ENCODE measurements around the gene MXD1. TPM values are rescaled to one million over a fixed set of nuclear protein-coding genes. Genes with fewer than 3 reads are reported as not detected.

The MXD1 gene
- polyA plus RNA-seq, 1 of the 3 experiments (the other 2 are of a cell fraction): 2.3 TPM

DNA sequence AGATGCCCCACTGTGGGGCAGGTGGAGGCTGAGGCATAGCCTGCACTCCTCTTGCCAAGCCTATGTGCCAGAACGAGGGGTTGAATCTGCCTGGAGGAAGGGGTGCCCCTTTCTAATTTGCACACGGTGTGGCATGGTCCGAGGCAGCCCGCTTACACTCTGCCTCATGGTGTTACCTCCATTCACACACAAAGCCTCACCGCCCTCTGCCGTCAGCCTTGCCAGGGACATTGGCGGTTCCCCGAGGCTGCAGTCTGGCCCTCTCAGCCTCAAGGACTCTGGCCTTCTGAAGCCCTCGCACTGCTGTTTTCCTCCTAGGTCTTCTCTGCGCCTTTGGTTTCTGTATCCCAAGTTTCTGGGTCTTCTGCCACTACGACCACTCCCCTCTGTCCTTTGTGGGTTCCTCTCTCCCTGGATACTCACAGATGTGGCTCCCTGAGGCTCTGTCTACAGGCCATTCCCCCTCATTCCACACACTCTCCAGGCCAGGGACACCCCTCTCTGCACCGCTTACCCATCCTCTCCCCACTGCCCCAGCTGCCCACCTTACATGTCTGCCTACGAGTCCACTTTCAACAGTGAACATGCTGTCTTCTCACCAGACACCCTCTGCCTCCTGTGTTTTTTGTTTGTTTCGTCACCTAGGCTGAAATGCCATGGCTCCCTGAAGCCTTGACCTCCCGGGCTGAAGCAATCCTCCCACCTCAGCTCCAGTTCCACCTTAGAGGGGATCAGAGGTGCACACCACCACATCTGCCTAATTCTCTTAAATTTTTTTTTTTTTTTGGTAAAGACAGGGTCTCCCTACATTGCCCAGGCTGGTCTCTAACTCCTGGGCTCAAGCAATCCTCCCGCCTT, 54.4 kb downstream of the MXD1 start (continued):
- TF ChIP-seq RCOR1 (IDR thresholded peaks at IDR 0.05; ENCODE audit: low read length) (no peak), ELF1 (IDR thresholded peaks at IDR 0.05) (no peak), CHD2 (IDR thresholded peaks at IDR 0.05; ENCODE audit: low read length, partially characterized antibody) (no peak), TAF1 (IDR thresholded peaks at IDR 0.05; ENCODE audit: borderline replicate concordance, low read depth, low read length) (no peak)

DNA sequence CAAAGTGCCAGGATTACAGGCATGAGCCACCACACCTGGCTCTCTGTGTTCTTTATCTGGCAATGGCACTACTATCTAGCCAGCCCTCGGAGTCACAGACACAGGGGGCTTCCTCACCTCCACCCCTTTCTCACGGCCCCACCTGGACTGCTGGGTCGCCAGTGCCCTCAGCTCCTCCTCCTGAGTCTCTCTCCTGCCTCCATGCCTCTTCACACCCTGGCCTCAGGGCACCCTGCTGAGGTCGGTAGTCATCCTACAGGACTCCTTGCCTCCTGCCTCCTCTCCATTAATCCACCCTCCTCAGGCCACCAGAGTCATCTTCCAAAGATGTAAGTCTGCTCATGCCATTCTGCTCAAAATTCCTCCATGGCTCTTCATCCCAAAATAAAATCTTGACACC, 55.1 kb downstream of the MXD1 start:
- Histone ChIP-seq H3K9ac (no peak overlapping the region), H3K4me2 (no peak overlapping the region), H4K20me1 (ENCODE audit: insufficient read depth) (no peaks in the 10 kb centered on the region), H3K4me1 (ENCODE audit: control insufficient read depth in 1 of 2, insufficient read depth in 2 of 2, low read depth in 1 of 2, low read length in 1 of 2) (no peaks in the 10 kb centered on the region), H3K9me3 (no peaks in the 10 kb centered on the region), H2AFZ (ENCODE audit: low read depth) (no peak overlapping the region), H3K79me2 (ENCODE audit: insufficient read depth) (no peaks in the 10 kb centered on the region), H3K9me2 (no peaks in the 10 kb centered on the region), H3K4me3 (ENCODE audit: low read depth in 2 of 2, low read length in 1 of 2) (no peak overlapping the region), H3F3A (replicated peaks; ENCODE audit: insufficient read depth) (no peaks in the 10 kb centered on the region), H3K27ac (ENCODE audit: low read depth in 2 of 2, low read length in 1 of 2) (no peak overlapping the region), H3K36me3 (replicated peaks in 1 of 2; ENCODE audit: control insufficient read depth in 1 of 2, insufficient read depth in 2 of 2, low read length in 1 of 2) (no peaks in the 10 kb centered on the region), H3K27me3 (ENCODE audit: insufficient read depth) (no peaks in the 10 kb centered on the region)
- TF ChIP-seq GABPA (IDR thresholded peaks at IDR 0.05; ENCODE audit: low read depth): no peak
- TF ChIP-seq NFIC (IDR thresholded peaks at IDR 0.05; ENCODE audit: borderline replicate concordance): no peak
- no peak for TF ChIP-seq PBX3 (IDR thresholded peaks at IDR 0.05)
- TF ChIP-seq SIN3A (IDR thresholded peaks at IDR 0.05; ENCODE audit: borderline replicate concordance, low read depth, low read length): no peak
- TF ChIP-seq CHD2 (IDR thresholded peaks at IDR 0.05; ENCODE audit: low read length, partially characterized antibody): no peak
- TF ChIP-seq RCOR1 (IDR thresholded peaks at IDR 0.05; ENCODE audit: low read length): no peak
- TF ChIP-seq EZH2phosphoT487 (IDR thresholded peaks at IDR 0.05; ENCODE audit: borderline replicate concordance, low read depth): no peak
- no peak for TF ChIP-seq YY1 (IDR thresholded peaks at IDR 0.05; ENCODE audit: low read depth)
- TF ChIP-seq RXRA (IDR thresholded peaks at IDR 0.05; ENCODE audit: borderline replicate concordance, low read depth): no peak
- 47% methylated on average over 4 of the region's 4 CpGs for WGBS (ENCODE audit: low lambda C conversion rate)
- no peak for DNase-seq
- ChIA-PET POLR2A (no interaction called here), CTCF (no interaction called here)

GRCh38 chr2:69972822-69973221, 57.9 kb downstream of the MXD1 start:
- TF ChIP-seq RFX5 (IDR thresholded peaks at IDR 0.05; ENCODE audit: low read length) (no peak), EZH2phosphoT487 (IDR thresholded peaks at IDR 0.05; ENCODE audit: borderline replicate concordance, low read depth) (no peak), SIN3A (IDR thresholded peaks at IDR 0.05; ENCODE audit: borderline replicate concordance, low read depth, low read length) (no peak), ZBTB33 (IDR thresholded peaks at IDR 0.05; ENCODE audit: borderline replicate concordance, low read depth) (no peak), CHD2 (IDR thresholded peaks at IDR 0.05; ENCODE audit: low read length, partially characterized antibody) (no peak), ELF1 (IDR thresholded peaks at IDR 0.05) (no peak), GABPA (IDR thresholded peaks at IDR 0.05; ENCODE audit: low read depth) (no peak), TEAD4 (IDR thresholded peaks at IDR 0.05; ENCODE audit: borderline replicate concordance, insufficient read depth) (no peak), JUND (IDR thresholded peaks at IDR 0.05) (no peak), TCF12 (IDR thresholded peaks at IDR 0.05) (no peak)
- TF ChIP-seq, protein P1, sequence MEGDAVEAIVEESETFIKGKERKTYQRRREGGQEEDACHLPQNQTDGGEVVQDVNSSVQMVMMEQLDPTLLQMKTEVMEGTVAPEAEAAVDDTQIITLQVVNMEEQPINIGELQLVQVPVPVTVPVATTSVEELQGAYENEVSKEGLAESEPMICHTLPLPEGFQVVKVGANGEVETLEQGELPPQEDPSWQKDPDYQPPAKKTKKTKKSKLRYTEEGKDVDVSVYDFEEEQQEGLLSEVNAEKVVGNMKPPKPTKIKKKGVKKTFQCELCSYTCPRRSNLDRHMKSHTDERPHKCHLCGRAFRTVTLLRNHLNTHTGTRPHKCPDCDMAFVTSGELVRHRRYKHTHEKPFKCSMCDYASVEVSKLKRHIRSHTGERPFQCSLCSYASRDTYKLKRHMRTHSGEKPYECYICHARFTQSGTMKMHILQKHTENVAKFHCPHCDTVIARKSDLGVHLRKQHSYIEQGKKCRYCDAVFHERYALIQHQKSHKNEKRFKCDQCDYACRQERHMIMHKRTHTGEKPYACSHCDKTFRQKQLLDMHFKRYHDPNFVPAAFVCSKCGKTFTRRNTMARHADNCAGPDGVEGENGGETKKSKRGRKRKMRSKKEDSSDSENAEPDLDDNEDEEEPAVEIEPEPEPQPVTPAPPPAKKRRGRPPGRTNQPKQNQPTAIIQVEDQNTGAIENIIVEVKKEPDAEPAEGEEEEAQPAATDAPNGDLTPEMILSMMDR (IDR thresholded peaks at IDR 0.05): no peak
- no peak overlapping the region for H3K4me3 ChIP-seq (ENCODE audit: low read depth in 2 of 2, low read length in 1 of 2)
- H3K27me3 ChIP-seq (ENCODE audit: insufficient read depth): no peaks in the 10 kb centered on the region
- ChIA-PET POLR2A (interaction anchor here (0.6 kb wide), 1 partner anchor 151 kb away, joined by 4 read pairs; no protein-coding TSS in a partner anchor), CTCF (no interaction called here)
- H3F3A ChIP-seq (replicated peaks; ENCODE audit: insufficient read depth): no peaks in the 10 kb centered on the region
- H2AFZ ChIP-seq (ENCODE audit: low read depth): no peak overlapping the region
- H3K36me3 ChIP-seq (replicated peaks in 1 of 2; ENCODE audit: control insufficient read depth in 1 of 2, insufficient read depth in 2 of 2, low read length in 1 of 2): no peaks in the 10 kb centered on the region
- H3K27ac ChIP-seq (ENCODE audit: low read depth in 2 of 2, low read length in 1 of 2): no peak overlapping the region
- H3K4me1 ChIP-seq (ENCODE audit: control insufficient read depth in 1 of 2, insufficient read depth in 2 of 2, low read depth in 1 of 2, low read length in 1 of 2): peaks cover 0 to 3% of the 10 kb centered on the region in 2 experiments; a peak in 1 of 4 replicates
- H4K20me1 ChIP-seq (ENCODE audit: insufficient read depth): no peaks in the 10 kb centered on the region
- H3K9ac ChIP-seq: no peak overlapping the region
- H3K4me2 ChIP-seq: no peak overlapping the region
- H3K9me3 ChIP-seq: no peaks in the 10 kb centered on the region
- DNase-seq: no peak
- no peaks in the 10 kb centered on the region for H3K79me2 ChIP-seq (ENCODE audit: insufficient read depth)
- WGBS (ENCODE audit: low lambda C conversion rate): 55% methylated on average over 1 of the region's 1 CpG
- no peaks in the 10 kb centered on the region for H3K9me2 ChIP-seq
